GM12865 (cell line): Measurements from ENCODE around the gene MTERF2.

Experiments used
- DNase-seq: peaks from one replicate; pipeline ENCODE4 v3.0.0; 2010; ENCODE audit warnings: low read depth
- H3K4me3 ChIP-seq: 2 replicates; pipeline ENCODE4 v1.5.1; 2011; ENCODE audit warnings: mild to moderate bottlenecking, low read depth, low read length, control low read depth
- CTCF ChIP-seq: IDR thresholded peaks from 2 replicates; pipeline ENCODE4 v1.5.1; 2011; ENCODE audit warnings: low read length, control low read depth, low read depth, inconsistent platforms; ENCODE audit not compliant: insufficient read depth; ENCODE audit errors: missing control alignments

The MTERF2 gene, protein sequence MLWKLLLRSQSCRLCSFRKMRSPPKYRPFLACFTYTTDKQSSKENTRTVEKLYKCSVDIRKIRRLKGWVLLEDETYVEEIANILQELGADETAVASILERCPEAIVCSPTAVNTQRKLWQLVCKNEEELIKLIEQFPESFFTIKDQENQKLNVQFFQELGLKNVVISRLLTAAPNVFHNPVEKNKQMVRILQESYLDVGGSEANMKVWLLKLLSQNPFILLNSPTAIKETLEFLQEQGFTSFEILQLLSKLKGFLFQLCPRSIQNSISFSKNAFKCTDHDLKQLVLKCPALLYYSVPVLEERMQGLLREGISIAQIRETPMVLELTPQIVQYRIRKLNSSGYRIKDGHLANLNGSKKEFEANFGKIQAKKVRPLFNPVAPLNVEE

GRCh38 chr12:106986625-106987389 is at the start of gene MTERF2:
TSS of gene MTERF2 (minus strand) at chr12:106987146. CDS start at chr12:106978714, 8,432 bp downstream.
- H3K4me3 ChIP-seq: peak within 1 kb of the TSS; percentile 75
- peak; percentile 93 for DNase-seq
- TF ChIP-seq CTCF: no peak

- H3K4me3 ChIP-seq: no peak overlapping the region
- no peak for DNase-seq
- no peak for TF ChIP-seq CTCF
These were observed 48.8 kb upstream of the MTERF2 start for GRCh38 chr12:107035733-107036132.

DNA sequence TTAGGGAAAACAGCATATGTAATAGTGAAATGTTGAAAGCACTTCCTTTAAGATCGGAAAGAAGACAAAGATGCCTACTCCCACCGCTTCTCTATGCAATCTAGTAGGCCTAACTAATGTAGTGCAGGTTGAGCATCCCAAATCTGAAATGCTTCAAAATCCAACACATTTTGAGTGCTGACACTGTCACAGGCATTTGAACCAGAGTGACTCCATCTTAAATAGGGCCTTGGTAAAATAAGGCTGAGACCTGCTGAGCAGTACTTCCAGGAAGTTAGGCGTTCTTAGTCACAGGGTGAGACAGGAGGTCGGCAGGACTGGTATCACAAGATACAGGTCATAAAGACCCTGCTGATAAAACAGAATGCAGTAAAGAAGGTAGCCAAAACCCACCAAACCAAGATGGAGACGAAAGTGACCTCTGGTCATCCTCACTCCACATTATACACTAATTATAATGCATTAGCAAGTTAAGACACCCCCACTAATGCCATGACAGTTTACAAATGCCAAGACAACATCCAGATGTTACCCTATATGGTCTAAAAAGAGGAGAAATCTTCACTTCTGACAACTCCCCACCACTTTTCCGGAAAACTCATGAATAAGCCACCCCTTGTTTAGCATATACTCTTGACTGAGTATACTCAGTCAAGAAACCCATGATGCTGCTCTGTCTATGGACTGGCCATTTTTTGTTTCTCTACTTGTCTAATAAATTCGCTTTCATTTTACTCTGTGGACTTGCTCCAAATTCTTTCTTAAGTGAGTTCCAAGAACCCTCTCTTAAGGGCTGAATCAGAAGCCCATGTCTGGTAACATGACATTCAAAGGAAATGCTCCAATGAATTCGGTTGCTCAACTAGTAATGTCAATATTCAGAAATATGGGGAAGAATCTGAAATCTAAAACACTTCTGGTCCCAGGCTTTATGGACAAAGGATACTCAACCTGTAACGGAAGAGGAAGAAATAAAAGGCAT is 47.1 kb upstream of the MTERF2 start:
- TF ChIP-seq CTCF: no peak
- H3K4me3 ChIP-seq: no peak overlapping the region
- no peak for DNase-seq

GRCh38 chr12:107032266-107032665 is 45.3 kb upstream of the MTERF2 start:
- DNase-seq: no peak
- TF ChIP-seq CTCF: no peak
- no peak overlapping the region for H3K4me3 ChIP-seq

DNA sequence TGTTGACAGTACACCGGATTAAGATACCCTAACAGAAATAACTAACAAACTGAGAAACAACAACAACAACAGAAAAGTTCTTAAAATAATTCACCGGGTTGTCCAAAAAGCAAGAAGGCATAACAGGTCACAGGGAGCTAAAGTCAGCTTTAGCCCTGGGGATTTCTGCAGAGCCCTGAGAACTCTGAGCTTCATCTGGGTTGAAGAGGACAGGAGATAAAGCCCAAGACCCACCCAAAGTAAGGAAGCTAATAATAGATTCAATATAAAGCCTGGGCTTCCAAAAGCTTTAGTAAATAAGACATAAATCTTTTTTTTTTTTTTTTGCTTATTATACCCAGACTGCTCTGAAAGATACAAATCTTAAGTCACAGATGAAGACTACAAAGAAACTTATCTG is 44.1 kb upstream of the MTERF2 start:
- no peak for DNase-seq
- no peak for TF ChIP-seq CTCF
- no peak overlapping the region for H3K4me3 ChIP-seq

DNA sequence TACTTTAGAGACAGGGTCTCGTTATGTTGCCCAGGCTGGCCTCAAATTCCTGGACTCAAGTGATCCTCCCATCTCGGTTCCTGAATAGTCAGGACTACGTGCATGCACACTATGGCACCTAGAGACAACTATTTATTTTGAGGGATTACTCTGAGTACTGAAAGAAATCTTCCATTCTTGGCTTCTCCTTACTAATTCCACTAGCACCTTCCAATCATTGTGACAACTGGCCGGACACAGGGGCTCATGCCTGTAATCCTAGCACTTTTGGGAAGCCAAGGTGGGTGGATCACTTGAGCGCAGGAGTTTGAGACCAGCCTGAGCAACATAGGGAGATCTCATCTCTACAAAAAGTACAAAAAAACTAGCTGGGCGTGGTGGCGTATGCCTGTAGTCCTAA is 42.1 kb upstream of the MTERF2 start:
- no peak for DNase-seq
- TF ChIP-seq CTCF: no peak

More for the DNA sequence above, 42.1 kb upstream of the MTERF2 start:
- H3K4me3 ChIP-seq: no peak overlapping the region
